K562 (cell line): ENCODE results near the gene NAB1. TPM values are rescaled to one million over a fixed set of nuclear protein-coding genes. Genes with fewer than 3 reads are reported as not detected.
A peak's percentile ranks its signal among the peaks of the same experiment; 100 is the strongest.

Source experiments
- ATAC-seq: fragments of 200-7000 bp; cut with Tn5 transposase; 3 replicates; pipeline ENCODE4 v1.9.1; 2020; ENCODE audit warnings: moderate library complexity
- BruUV-seq: library from RNA; stranded (reverse); fragments of 400-500 nt; replicated peaks from 2 replicates; lab custom pipeline; 2021; lab: Mats Ljungman, UMichigan
- CTCF ChIA-PET: fragments of 300-600 bp; formaldehyde crosslinking; extraction: SDS; loops from one replicate; lab custom pipeline; 2021; ENCODE audit warnings: low intra/inter-chr PET ratio; lab: Yijun Ruan, JAX
- POLR2A ChIA-PET: fragments of 300-600, 350-650 bp; sonication (Branson Sonifier 250); formaldehyde crosslinking; extraction: SDS; loops from one replicate; lab custom pipeline; 2021; ENCODE audit warnings: antibody characterized with exemption, inconsistent platforms; lab: Yijun Ruan, JAX
- DNase-seq, 4 experiments: peaks; one replicate each; pipeline versions ENCODE4 v3.0.0 to v3.0.0-alpha.2; 2011 to 2018; ENCODE audit warnings: low spot score in 3 of 4, mixed read lengths in 3 of 4; ENCODE audit errors: extremely low read depth in 1 of 4
- FAIRE-seq: peaks from 2 replicates; lab custom pipeline; 2011; peaks lifted over from hg19 to GRCh38; lab: Jason Lieb, UNC
- H2AFZ ChIP-seq: 2 replicates; pipeline ENCODE4 v1.6.0; 2011; ENCODE audit warnings: low read depth, low read length, control low read depth, inconsistent platforms
- H3K27ac ChIP-seq: fragments of 200-600 bp; 3 replicates; pipeline ENCODE4 v1.8.0; 2011; ENCODE audit warnings: low read depth, mild to moderate bottlenecking, control low read depth, inconsistent platforms, low read length, moderate library complexity, mixed read lengths; ENCODE audit errors: extremely low read depth
- H3K27me3 ChIP-seq, 2 experiments: fragments of 300-600 bp in 1 of 2; 2 replicates in 1 of 2; 3 replicates in 1 of 2; pipeline versions ENCODE4 v1.6.0 to v1.8.0; 2011; ENCODE audit warnings: inconsistent platforms in 2 of 2, low read length in 2 of 2, mild to moderate bottlenecking in 1 of 2, mixed read lengths in 1 of 2, moderate library complexity in 1 of 2; ENCODE audit not compliant: control insufficient read depth in 2 of 2, insufficient read depth in 2 of 2
- H3K36me3 ChIP-seq: fragments of 300-600 bp; 3 replicates; pipeline ENCODE4 v1.8.0; 2011; ENCODE audit warnings: mild to moderate bottlenecking, low read length, inconsistent platforms; ENCODE audit not compliant: control insufficient read depth, insufficient read depth
- H3K4me1 ChIP-seq, 2 experiments: fragments of 200-600 bp in 1 of 2; replicated peaks in 1 of 2; 2 replicates in 1 of 2; 3 replicates in 1 of 2; pipeline versions ENCODE4 v1.5.1 to v1.8.0; 2011; ENCODE audit warnings: inconsistent platforms in 2 of 2, low read length in 2 of 2, mild to moderate bottlenecking in 1 of 2, mixed read lengths in 1 of 2, moderate library complexity in 1 of 2; ENCODE audit not compliant: control insufficient read depth in 2 of 2, insufficient read depth in 2 of 2
- H3K4me2 ChIP-seq: 2 replicates; pipeline ENCODE4 v1.6.1; 2011; ENCODE audit warnings: low read length, control low read depth, inconsistent platforms, mixed read lengths; ENCODE audit not compliant: insufficient read depth
- H3K4me3 ChIP-seq: fragments of 200-600 bp; sonication (generic), shearing (Covaris generic); 2 replicates; pipeline ENCODE4 v1.5.1; 2016; ENCODE audit warnings: control low read depth, inconsistent platforms
- H3K79me2 ChIP-seq: fragments of 200-600 bp; 3 replicates; pipeline ENCODE4 v1.8.0; 2011; ENCODE audit warnings: low read length, inconsistent platforms; ENCODE audit not compliant: control insufficient read depth, insufficient read depth
- H3K9ac ChIP-seq, 2 experiments: 2 replicates each; pipeline versions ENCODE4 v1.6.0 to v1.6.1; 2011; ENCODE audit warnings: low read depth in 2 of 2, low read length in 2 of 2, control low read depth in 1 of 2, inconsistent platforms in 1 of 2, mild to moderate bottlenecking in 1 of 2, mixed read lengths in 1 of 2; ENCODE audit not compliant: insufficient read depth in 1 of 2
- H3K9me1 ChIP-seq: one replicate; pipeline ENCODE4 v1.6.0; 2011; ENCODE audit warnings: inconsistent platforms, mild to moderate bottlenecking, low read length, moderate library complexity; ENCODE audit not compliant: control insufficient read depth, insufficient read depth
- H3K9me3 ChIP-seq: replicated peaks from 2 replicates; pipeline ENCODE4 v1.5.1; 2011; ENCODE audit warnings: low read depth, low read length, inconsistent platforms; ENCODE audit not compliant: control insufficient read depth, insufficient read depth
- H4K20me1 ChIP-seq: replicated peaks from 2 replicates; pipeline ENCODE4 v1.6.1; 2011; ENCODE audit warnings: low read length, inconsistent platforms, mixed read lengths; ENCODE audit not compliant: control insufficient read depth, insufficient read depth
- MXI1 ChIP-seq: IDR thresholded peaks from 2 replicates; pipeline ENCODE4 v1.6.1; 2011; ENCODE audit warnings: low read depth, mild to moderate bottlenecking, improper control_type of control experiment, low read length
- PHF20 ChIP-seq: fragments of 450-650 bp; IDR thresholded peaks from 2 replicates; pipeline ENCODE4 v1.6.1; 2018; ENCODE audit not compliant: partially characterized antibody
- ZFX ChIP-seq: sonication (generic); formaldehyde crosslinking; IDR thresholded peaks from 2 replicates; pipeline ENCODE4 v1.8.0; 2022; ENCODE audit warnings: mild to moderate bottlenecking, missing genetic modification reagents, moderate library complexity
- ZNF121 ChIP-seq: sonication (generic); formaldehyde crosslinking; conservative IDR thresholded peaks from 2 replicates; pipeline ENCODE4 v1.8.0; 2022; ENCODE audit warnings: missing genetic modification reagents
- WGBS: fragments of 100-300 bp; shearing (Covaris generic); methylation state at CpG from one replicate; pipeline ENCODE4 v1.1.6; 2016; ENCODE audit warnings: low coverage, mixed read lengths; ENCODE audit not compliant: insufficient coverage; ENCODE audit errors: missing lambda C conversion rate; 5-methylcytosine and 5-hydroxymethylcytosine counted together
- in situ Hi-C: fragments of 300-500 bp; cut with MboI; formaldehyde crosslinking; loops from 4 replicates; pipeline ENCODE4 v1.15.0; 2018; ENCODE audit warnings: inconsistent platforms, mixed read lengths
- intact Hi-C: fragments of 100-400 bp; cut with micrococcal nuclease; formaldehyde crosslinking; loops from 2 replicates; pipeline ENCODE4 v1.14.2; 2022
- polyA plus RNA-seq, 8 experiments: library from polyadenylated mRNA; depleted of rRNA in 4 of 8; stranded (reverse) in 5 of 8; unstranded in 3 of 8; fragments of >200 nt; fragmentation: Nextera tagmentation in 2 of 8; fragmentation: Illumina TruSeq in 1 of 8; extraction: Ambion mirVana in 2 of 8; extraction: Trizol in 1 of 8; gene quantifications; 2 replicates each; pipeline versions ENCODE4 v1.2.1 to v1.2.3, GENCODE V29; 2011 to 2014; ENCODE audit warnings: inconsistent platforms in 1 of 8, missing spikeins in 1 of 8
- total RNA-seq, 7 experiments: library from RNA; depleted of rRNA in 6 of 7; stranded (reverse); fragments of >200 nt in 6 of 7; fragmentation: Illumina TruSeq in 2 of 7; extraction: Trizol in 2 of 7; gene quantifications; 2 replicates each; pipeline versions ENCODE4 v1.2.1 to v1.2.3, GENCODE V29; 2011 to 2021; ENCODE audit warnings: low replicate concordance in 1 of 7
- TF ChIP-seq, protein P1 (sequence below): sonication (generic); formaldehyde crosslinking; IDR thresholded peaks from 2 replicates; pipeline ENCODE4 v1.8.0; 2022; ENCODE audit warnings: mild to moderate bottlenecking, missing genetic modification reagents

The NAB1 gene
- total and polyA plus RNA-seq, 9 of the 15 experiments (the other 6 are each of a cell fraction or from before 2014, with no cell fraction given) = 3.1 to 23.0 (median 16.3) TPM

DNA sequence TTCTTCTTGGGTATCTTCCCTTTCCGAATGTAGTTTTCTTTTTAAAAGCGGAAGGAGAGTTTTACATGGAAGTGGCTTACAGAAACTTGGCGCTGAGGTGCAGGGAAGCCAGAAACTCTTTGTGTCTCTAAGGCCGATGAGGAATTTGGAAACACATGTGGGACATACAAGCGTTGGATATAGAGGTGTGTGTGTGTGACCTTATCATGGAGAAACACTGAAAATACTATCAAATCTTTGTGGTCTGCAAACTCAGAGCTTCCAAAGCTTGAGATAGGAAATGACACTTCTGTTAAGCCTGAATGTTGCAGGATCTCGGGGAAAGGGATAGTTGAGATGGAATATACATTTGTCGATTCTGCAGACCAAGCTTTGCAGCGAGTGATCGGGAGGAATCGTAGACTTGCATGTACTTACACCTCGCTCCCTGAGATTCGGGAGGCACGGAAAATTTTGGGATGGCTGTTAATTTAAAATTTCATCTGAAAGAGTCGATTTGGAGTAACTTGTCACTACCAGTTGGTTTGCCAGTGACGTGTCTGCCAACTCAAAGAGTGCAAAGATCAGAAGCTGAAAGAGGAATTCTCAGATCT, 1.0 kb downstream of the NAB1 start (continued):
- TF ChIP-seq, protein P1, sequence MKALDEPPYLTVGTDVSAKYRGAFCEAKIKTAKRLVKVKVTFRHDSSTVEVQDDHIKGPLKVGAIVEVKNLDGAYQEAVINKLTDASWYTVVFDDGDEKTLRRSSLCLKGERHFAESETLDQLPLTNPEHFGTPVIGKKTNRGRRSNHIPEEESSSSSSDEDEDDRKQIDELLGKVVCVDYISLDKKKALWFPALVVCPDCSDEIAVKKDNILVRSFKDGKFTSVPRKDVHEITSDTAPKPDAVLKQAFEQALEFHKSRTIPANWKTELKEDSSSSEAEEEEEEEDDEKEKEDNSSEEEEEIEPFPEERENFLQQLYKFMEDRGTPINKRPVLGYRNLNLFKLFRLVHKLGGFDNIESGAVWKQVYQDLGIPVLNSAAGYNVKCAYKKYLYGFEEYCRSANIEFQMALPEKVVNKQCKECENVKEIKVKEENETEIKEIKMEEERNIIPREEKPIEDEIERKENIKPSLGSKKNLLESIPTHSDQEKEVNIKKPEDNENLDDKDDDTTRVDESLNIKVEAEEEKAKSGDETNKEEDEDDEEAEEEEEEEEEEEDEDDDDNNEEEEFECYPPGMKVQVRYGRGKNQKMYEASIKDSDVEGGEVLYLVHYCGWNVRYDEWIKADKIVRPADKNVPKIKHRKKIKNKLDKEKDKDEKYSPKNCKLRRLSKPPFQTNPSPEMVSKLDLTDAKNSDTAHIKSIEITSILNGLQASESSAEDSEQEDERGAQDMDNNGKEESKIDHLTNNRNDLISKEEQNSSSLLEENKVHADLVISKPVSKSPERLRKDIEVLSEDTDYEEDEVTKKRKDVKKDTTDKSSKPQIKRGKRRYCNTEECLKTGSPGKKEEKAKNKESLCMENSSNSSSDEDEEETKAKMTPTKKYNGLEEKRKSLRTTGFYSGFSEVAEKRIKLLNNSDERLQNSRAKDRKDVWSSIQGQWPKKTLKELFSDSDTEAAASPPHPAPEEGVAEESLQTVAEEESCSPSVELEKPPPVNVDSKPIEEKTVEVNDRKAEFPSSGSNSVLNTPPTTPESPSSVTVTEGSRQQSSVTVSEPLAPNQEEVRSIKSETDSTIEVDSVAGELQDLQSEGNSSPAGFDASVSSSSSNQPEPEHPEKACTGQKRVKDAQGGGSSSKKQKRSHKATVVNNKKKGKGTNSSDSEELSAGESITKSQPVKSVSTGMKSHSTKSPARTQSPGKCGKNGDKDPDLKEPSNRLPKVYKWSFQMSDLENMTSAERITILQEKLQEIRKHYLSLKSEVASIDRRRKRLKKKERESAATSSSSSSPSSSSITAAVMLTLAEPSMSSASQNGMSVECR (CRISPR knock-in tag) = peak; percentile 8; the same call in 1 of the 2 replicates
- TF ChIP-seq MXI1 (no peak), ZFX (CRISPR knock-in tag) (0 out of 2 replicates have a peak, but pooled peaks have one; percentile 3)

GRCh38 chr2:190651413-190651812, 2.5 kb downstream of the NAB1 start:
- 60% methylated on average over 2 of the region's 2 CpGs for WGBS
- H3K9me3 ChIP-seq = no peaks in the 10 kb centered on the region
- FAIRE-seq = no peak
- ChIA-PET POLR2A (interaction anchor here (0.9 to 1.3 kb wide), 2 partner anchors 11 to 14 kb away, joined by 3 to 7 read pairs; no protein-coding TSS in a partner anchor), CTCF (no interaction called here)
- no peak for ATAC-seq
- in situ Hi-C loops = no loop called here
- H3K9me1 ChIP-seq = no peaks in the 10 kb centered on the region
- peak overlapping the region in 1 of 2 experiments; percentile 40; a peak in 1 of 4 replicates for H3K9ac ChIP-seq
- H3K36me3 ChIP-seq = peaks cover 6% of the 10 kb centered on the region; the same call in 1 of the 3 replicates
- H3K27ac ChIP-seq = no peak overlapping the region
- DNase-seq = no peak
- H3K4me1 ChIP-seq = peaks cover 15 to 17% of the 10 kb centered on the region in 2 experiments; a peak in 4 of 5 replicates
- H3K79me2 ChIP-seq = peaks cover 73% of the 10 kb centered on the region
- H2AFZ ChIP-seq = no peak overlapping the region
- H3K4me3 ChIP-seq = no peak overlapping the region; the same call in 1 of the 2 replicates
- BruUV-seq = no TSS peak
- H3K27me3 ChIP-seq = no peaks in the 10 kb centered on the region
- peak overlapping the region; percentile 30; the same call in 1 of the 2 replicates for H3K4me2 ChIP-seq
- H4K20me1 ChIP-seq = 0 out of 2 replicates have a peak, but pooled peaks cover 3% of the 10 kb centered on the region
- intact Hi-C loops = no loop called here
- no peak for TF ChIP-seq PHF20
- TF ChIP-seq ZNF121 (CRISPR knock-in tag) = 0 out of 2 replicates have a peak, but pooled peaks have one; percentile 13
